ENCODE results near the gene TANGO6.

GRCh38 chr16:68943961-68944360 lies 100.6 kb downstream of the TANGO6 start:
- TF ChIP-seq ZNF274 (IDR thresholded peaks at IDR 0.05; ENCODE audit: low read depth, low read length) (no peak), YY1 (IDR thresholded peaks at IDR 0.05; ENCODE audit: insufficient read depth, insufficient read length) (no peak), SUZ12 (IDR thresholded peaks at IDR 0.05; ENCODE audit: extremely low read depth, insufficient read depth, insufficient read length) (no peak)

All from NT2/D1 (cell line).